Renal pelvis (tissue), 12 donors: ENCODE measurements around the gene PLN. TPM values are rescaled to one million over a fixed set of nuclear protein-coding genes. Genes with fewer than 3 reads are reported as not detected.
A peak's percentile ranks its signal among the peaks of the same experiment; 100 is the strongest.

Source experiments
- DNase-seq: peaks from one replicate; pipeline ENCODE4 v3.0.0-alpha.2; 2013
- long read RNA-seq, 16 experiments: transcript quantifications; one replicate each; lab custom pipeline, GENCODE V29; 2026
- polyA plus RNA-seq, 3 donors: library from polyadenylated mRNA; unstranded; fragments of 120-200 nt; gene quantifications; one replicate each; pipeline ENCODE4 v1.2.1, GENCODE V29; 2013; ENCODE audit not compliant: insufficient read length in 3 of 3

Gene PLN
- polyA plus RNA-seq = 1 to 10 TPM; 3.0 to 3.7 (median 3.5) TPM
- long read RNA-seq, donor 1, partial matches to known transcripts = 0 of 3 reads
- long read RNA-seq, donor 1, other reads (novel, unspliced or antisense) = 0 of 3 reads
- long read RNA-seq, donor 2, partial matches to known transcripts = 0 of 3 reads
- long read RNA-seq, donor 2, other reads (novel, unspliced or antisense) = 0 of 3 reads
- long read RNA-seq, donor 3, partial matches to known transcripts = 0 of 2 reads
- long read RNA-seq, donor 3, other reads (novel, unspliced or antisense) = 0 of 2 reads
- long read RNA-seq, donor 4, partial matches to known transcripts = 0 of 4 reads
- long read RNA-seq, donor 4, other reads (novel, unspliced or antisense) = 0 of 4 reads
- long read RNA-seq, donor 5, partial matches to known transcripts = 0 of 2 reads
- long read RNA-seq, donor 5, other reads (novel, unspliced or antisense) = 0 of 2 reads
- long read RNA-seq, donor 6, partial matches to known transcripts = 0 of 4 reads
- long read RNA-seq, donor 6, other reads (novel, unspliced or antisense) = 0 of 4 reads
- long read RNA-seq, donor 7, partial matches to known transcripts = 0 of 3 reads
- long read RNA-seq, donor 7, other reads (novel, unspliced or antisense) = 0 of 3 reads
- long read RNA-seq, donor 8, partial matches to known transcripts = 0 of 1 reads
- long read RNA-seq, donor 8, other reads (novel, unspliced or antisense) = 0 of 1 reads
- long read RNA-seq, donor 9, transcript PLN-201 (2 exons, 2,001 nt) = major isoform, 11 of 11 reads
- long read RNA-seq, donor 9, partial matches to known transcripts = 0 of 11 reads
- long read RNA-seq, donor 9, other reads (novel, unspliced or antisense) = 0 of 11 reads
- long read RNA-seq, donor 10, partial matches to known transcripts = 0 of 2 reads
- long read RNA-seq, donor 10, other reads (novel, unspliced or antisense) = 0 of 2 reads
- long read RNA-seq, donor 11, partial matches to known transcripts = 0 of 2 reads
- long read RNA-seq, donor 11, other reads (novel, unspliced or antisense) = 0 of 2 reads
- long read RNA-seq, donor 12, partial matches to known transcripts = 0 of 3 reads
- long read RNA-seq, donor 12, other reads (novel, unspliced or antisense) = 0 of 3 reads
- long read RNA-seq, donor 13, partial matches to known transcripts = 0 of 2 reads
- long read RNA-seq, donor 13, other reads (novel, unspliced or antisense) = 0 of 2 reads
- long read RNA-seq, donor 14, partial matches to known transcripts = 0 of 4 reads
- long read RNA-seq, donor 14, other reads (novel, unspliced or antisense) = 0 of 4 reads
- long read RNA-seq, donor 15, partial matches to known transcripts = 0 of 1 reads
- long read RNA-seq, donor 15, other reads (novel, unspliced or antisense) = 0 of 1 reads
- long read RNA-seq, donor 16, transcript PLN-201 (2 exons, 2,001 nt) = major isoform, 6 of 6 reads
- long read RNA-seq, donor 16, partial matches to known transcripts = 0 of 6 reads
- long read RNA-seq, donor 16, other reads (novel, unspliced or antisense) = 0 of 6 reads

- no peak for DNase-seq
These were observed at the start of gene PLN for GRCh38 chr6:118548136-118548535. Gene PLN (plus strand): TSS chr6:118548296. CDS start chr6:118558922, 10,626 bp downstream.

DNA sequence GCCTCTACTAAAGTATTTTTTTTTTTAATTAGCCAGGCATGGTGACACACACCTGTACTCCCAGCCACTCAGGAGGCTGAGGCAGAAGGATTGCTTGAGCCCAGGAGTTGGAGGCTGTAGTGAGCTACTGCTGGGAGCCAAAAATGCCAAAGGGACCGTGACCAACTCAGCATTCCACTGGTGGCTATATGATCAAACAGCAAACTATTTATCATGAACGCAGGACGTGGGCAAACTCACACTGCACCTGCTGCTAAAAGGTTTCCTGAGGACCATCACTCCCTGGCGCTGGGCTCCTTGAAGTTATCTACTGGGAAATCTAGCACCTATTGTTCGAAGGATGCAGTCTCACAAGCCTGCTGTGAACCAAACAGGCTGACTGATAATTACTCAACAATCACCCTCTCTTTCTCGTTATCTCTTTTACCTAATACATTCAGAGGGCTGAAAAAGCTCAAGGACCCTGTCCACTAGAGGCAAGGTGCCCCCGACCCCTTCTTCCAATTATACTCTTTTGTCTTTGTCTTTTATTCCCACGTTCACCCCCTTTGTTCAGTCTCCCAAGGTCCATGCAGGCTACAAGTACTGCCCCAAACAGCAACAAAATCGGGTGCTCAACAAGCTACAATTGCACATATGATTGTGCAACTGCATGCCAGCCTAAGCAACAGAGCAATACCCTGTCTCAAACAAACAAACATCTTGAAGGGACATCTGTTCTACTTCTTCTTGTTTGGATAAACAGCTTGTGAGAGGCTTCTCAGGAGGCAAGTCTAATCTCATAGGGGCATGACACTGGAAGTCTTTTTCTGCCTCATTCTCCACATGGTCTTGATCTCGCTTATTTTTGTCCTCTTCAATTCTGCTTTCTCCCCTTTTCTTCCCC is 47.7 kb upstream of the PLN start:
- DNase-seq = no peak

DNA sequence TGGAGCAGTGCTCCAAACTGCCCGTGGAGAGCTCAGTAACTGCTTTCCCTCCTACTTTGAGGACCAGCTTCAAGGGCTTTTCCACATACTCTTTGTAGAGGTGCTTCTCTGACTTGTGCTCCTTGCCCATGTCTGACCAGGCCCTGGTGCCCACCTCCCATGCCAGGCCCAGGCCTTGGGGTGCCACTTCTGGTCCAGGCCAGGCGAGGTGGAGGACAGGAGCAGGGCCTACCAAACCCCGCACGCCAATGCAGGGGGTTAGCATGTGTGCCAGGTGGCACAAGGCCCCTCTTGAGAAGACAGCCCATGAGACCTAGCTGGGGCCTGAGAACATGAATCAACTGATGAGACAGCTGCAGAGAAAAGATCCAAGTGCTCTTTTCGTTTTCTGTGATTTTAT is 47.0 kb upstream of the PLN start:
- no peak for DNase-seq

DNA sequence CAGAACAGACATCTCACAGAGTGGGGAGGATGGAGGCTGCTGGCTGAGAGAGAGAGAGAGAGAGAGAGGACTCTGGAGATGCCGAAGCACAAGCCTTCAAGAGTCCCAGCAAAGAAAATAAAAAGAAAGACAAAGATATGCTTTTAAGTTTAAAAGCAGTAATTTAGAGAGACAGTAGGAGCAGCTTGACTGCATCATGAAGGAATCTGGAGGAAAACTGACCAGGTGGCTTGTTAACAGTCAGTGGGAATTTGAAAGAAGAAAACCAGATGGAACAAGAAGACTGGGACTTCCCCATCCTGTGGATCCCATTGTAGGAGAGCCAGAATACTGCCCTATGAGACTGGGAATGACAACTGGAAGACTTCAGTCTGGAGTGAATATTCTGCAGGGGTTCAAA is 46.3 kb upstream of the PLN start:
- peak; percentile 66 for DNase-seq

- no peak for DNase-seq
These were observed 45.9 kb upstream of the PLN start for GRCh38 chr6:118502169-118502568.

GRCh38 chr6:118504611-118505010 is 43.5 kb upstream of the PLN start:
- DNase-seq = no peak

- DNase-seq = no peak
These were observed 42.4 kb upstream of the PLN start for GRCh38 chr6:118505656-118506055.

DNA sequence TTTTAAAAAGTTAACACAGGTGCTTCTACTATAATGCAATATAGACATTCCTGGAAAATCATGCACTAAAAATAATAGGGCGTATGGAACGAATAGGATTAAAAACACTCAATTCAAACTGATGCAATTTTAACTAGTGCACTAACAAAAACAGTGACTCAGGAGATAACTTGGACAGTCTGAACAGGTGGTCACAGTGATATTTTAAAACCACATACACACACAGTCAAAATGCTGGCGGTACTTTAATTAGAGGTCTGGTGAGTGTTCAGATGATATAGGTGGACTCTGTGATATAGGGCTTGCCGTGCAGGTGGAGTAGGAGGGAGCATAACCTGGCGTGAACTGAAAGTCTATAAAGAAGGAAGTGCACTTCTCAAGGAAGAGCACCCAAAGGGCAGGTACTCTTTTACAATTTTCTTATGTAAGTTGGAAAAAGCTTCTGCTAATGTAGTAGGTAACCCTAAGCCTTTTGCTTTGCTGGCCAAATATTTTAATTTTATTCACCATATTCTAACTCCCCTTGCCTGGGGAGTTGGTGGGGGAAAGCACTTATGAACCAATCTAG is 41.9 kb upstream of the PLN start:
- DNase-seq = no peak

DNA sequence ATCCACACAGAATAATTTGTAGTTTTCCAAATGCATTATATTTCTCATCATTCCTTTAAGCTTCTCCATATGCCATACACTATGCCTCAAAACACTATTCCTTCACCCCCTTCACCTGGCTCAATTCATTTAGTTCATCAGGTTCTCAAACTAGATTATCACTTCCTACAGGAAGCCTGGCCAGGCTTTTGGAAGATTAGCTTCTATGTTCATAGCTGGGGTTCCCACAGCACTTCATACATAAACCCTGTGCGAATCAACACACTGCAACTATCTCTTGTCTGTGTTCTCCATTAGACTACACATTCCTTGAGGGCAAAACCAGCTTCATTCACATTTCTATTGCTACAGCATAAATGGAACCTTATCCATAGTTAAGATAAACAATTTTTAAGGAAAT is 40.5 kb upstream of the PLN start:
- DNase-seq = no peak

DNA sequence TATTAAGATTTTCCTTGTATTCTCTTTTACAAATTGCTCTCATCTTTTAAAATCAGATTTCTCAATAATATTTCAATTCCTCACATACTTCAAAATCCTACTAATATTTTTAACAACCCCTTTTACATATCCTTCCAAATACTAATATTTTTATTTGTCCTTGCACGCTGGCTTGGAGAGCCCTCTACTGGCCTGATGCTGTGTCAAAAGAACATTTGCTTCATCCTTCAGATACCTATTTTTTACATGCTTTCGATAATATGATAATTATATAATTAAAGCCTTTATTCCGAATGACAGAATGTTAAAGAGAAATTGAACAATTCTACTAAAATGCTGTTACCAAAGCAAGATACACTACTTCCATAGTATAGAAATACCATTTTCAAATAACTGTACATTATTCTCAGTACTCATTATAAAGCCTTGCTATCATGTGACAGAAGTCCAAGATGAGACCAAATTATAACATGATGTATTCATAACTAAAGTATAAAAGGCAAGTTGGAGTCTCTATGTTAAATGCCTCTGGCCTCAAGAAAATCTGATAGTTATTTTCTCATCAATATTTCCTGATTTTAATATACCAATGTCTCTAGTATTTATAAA is 39.0 kb upstream of the PLN start:
- peak; percentile 5 for DNase-seq

GRCh38 chr6:118511930-118512715 is 36.0 kb upstream of the PLN start:
- no peak for DNase-seq

DNA sequence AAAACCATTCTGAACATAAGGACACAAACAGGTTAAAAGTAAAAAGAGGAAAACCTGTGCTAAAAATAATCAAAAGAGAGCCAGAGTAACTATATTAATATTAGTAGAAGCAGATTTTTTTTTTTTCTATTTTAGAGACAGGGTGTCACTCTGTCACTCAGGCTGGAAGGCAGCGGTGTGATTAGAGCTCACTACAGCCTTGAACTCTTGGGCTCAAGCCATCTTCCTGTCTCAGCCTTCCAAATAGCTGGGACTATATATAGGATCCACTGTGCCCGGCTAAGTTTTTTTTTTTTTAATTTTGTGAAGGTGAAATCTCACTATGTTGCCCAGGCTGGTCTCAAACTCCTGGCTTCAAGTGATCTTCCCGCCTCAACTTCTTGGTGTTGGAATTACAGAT is 33.4 kb upstream of the PLN start:
- DNase-seq = no peak

DNA sequence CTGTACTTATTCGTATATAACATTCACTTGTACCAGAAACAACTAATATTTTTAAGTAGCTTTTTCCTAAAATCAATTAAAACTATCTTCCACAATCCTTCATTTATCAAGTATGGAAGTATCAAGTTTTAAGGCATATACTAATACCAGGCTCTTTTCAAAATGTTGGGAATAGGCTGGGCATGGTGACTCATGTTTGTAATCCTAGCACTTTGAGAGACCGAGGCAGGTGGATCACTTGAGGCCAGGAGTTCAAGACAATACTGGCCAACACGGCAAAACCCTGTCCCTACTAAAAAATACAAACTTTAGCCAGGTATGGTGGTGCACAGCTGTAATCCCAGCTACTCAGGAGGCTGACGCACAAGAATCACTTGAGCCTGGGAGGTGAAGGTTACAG is 25.7 kb upstream of the PLN start:
- DNase-seq = no peak

DNA sequence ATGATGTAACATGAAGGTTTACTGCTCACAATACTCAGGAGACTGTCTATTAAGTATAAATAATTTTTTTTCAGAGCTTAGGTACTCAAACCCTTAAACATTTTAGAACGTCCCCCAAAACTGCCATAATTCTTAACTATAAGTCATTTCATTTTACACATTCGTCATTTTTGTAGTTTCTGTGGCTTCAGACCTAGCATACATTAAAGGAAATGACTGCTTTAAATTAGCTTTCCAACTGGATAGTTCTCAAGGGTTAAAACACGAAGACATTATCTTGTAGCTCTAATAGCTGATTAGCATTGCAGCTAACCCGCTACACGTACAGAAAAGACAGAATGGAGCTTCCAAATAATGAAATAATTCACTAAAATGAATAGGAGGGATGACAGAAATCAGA is 24.9 kb upstream of the PLN start:
- no peak for DNase-seq

DNA sequence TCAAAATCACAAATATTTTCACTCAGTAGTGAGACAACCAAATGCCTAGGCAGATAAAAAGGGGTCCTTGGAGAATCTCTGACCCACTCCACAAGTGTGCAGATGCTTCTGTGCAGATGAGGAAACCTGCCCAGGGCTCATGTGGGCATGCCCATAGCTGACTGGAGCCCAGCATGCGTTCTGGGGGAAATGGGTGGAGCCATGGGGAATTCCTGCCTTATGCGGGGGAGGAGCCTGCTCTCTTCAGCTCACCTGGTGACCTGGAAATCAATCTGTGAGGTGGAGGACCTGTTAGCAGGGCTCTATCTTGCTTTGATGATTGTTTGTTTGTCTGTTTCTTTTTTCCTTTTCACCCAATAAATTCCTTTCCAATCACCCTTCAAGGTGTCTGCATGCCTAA is 23.4 kb upstream of the PLN start:
- no peak for DNase-seq

DNA sequence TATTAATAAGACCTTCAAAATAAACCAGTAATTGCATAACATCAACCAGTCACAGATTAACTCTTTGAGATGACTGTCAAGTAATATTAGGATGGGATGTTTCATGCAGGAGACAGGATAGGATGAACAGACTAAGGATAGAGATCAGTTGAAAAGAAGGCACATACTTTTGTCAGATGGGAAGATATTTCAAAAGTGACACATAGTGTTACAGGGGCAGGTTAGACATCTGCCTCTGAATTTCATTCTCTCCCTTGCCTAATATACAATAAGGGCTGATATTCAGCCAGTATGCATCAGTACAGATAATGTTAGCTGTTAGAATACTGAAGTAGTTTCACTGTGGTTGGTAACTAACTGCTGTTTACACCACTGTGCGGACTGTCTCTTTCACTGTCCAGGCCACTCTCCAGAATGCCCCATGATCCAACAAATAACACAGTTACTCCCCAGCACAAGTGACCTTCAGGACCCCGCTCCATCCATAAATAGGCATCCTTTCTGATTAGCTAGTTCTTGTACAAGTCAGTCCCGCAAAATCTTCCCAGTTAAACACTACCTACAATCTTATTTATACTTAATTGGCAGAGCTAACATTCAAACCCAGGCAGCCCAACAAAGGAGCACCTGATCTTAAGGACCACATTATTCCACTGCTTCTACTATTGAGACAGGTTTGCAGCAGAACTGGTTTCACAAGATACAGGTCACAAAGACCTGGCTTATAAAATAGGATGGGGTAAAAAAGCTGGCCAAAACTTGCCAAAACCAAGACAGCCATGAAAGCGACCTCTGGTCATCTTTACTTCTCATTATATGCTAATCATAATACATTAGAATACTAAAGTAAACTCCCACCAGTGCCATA is 21.9 kb upstream of the PLN start:
- DNase-seq = no peak

DNA sequence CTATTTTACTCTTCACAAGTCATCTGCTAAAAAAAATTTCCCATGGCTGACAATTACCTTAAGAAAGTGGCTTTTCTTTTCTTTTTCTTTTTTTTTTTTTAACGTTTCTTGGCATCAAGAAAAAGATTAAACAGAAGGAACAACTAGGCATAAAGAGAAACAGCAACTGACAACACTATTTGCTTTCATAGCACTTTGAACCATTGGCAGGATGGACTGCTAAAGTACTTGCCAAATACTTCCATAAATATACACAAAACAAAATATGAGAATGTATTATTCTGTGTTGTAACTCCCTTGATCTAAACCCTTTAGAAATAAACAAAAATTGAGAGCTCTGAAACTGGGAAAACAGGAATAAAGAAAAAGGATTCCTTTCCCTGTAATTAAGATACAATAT is 20.0 kb upstream of the PLN start:
- no peak for DNase-seq

GRCh38 chr6:118529756-118530155 is 18.3 kb upstream of the PLN start:
- no peak for DNase-seq
